HK-2 (cell line): ENCODE data around the gene STX2.
"Not testable (repeated sequence)": the region's sequence is repeated elsewhere in the genome, so short reads cannot be mapped to it uniquely, and the experiment has no call there.

Source experiments
- DNase-seq: peaks from one replicate; pipeline ENCODE4 v3.0.0-alpha.2; 2018; ENCODE audit not compliant: unreplicated experiment

Gene STX2

DNA sequence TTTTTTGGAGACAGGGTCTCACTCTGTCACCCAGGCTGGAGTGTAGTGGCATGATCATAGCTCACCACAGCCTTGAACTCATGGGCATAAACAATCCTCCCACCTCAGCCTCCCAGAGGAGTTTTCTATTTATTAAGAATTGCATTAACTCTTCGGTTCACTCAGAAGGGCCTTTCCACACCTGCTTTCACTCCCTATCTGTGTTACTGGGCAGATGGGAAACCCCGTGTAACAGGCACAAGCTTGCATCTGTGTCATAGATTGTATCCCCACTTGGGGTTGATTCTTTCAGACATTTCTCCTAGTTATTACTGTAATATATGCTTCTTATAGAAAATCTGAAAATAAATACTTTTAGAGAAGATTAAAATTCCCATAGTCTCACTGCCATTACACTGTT lies 38.7 kb downstream of the STX2 start:
- DNase-seq, result no peak

DNA sequence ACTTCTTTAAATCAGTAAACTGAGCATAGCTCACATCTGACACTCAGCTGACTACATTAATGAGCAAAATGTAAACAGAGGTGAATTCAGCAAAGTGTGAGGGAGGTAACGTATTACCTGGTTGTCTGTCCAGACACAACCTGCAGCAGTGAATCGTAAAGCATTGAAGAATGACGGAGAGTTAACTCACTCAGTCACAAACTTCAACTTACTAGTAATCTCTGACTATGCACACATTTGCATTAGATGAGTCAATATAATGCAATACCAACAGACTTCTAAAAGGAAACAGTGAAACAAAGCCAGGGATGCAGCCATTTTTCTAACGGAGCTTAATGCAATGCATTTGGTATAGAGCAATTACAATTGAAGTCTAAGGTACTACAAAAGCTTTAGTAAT lies 40.0 kb downstream of the STX2 start:
- no peak for DNase-seq

DNA sequence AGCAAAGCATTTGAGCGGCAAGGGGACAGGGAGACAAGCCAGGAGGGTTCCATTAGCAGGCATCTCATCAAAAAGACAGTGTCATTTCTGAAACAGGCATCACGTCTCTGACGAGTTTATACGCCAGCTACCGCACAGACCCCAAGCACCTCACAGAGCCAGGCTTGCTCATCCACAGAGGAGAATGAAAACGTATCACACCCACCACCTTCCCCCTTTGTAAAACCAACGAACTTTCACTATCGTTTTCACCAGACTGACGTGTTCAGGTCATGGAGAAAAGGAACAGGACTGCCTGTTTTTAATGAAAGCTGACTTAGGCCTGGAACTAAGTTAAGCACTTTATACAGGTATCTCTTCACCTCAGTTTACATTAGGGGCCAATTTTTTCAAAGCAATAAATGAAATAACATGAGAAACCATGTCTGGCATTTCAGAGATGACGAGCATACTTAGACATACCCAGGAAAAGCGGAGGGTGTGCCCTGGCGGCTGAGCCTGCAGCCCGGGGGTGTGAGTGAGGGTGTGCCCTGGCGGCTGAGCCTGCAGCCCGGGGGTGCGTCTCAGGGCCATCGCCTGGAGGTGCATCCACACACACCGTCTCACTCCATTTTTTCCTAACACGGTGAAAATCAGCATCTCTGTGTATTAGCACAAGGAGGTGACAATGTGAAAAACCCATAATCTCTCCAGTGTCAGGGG lies 41.9 kb downstream of the STX2 start:
- DNase-seq, result no peak

DNA sequence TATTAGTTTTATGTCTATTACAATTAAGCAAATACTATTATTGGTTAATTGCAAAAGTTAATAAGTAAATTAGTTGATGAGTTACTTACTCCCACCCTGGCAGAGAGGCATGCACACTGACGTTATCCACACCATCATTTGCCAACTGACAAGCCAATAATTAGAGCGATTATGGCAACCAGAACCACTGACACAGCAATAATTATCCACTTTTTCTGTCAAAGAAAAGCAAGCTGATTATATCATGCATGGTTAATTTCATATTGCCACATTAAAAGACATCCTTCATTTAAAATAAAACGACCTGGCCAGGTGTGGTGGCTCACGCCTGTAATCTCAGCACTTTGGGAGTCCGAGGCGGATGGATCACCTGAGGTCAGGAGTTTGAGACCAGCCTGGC lies 43.1 kb downstream of the STX2 start:
- DNase-seq, result no peak

DNA sequence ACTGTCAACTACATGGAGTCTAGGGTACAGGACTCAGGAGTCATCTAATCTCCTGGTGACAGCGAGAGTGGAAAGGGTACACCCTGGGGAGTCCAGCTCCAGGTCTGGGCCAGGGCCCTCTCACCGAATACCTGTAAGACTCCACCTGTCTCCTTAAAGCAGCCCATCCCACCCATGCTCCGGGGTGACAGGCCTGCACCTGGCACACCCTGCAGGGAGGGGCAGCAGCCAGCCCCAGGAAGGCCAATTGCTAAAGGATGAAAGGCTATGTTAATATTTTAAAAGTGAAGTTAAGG lies 45.5 kb downstream of the STX2 start:
- no peak for DNase-seq

DNA sequence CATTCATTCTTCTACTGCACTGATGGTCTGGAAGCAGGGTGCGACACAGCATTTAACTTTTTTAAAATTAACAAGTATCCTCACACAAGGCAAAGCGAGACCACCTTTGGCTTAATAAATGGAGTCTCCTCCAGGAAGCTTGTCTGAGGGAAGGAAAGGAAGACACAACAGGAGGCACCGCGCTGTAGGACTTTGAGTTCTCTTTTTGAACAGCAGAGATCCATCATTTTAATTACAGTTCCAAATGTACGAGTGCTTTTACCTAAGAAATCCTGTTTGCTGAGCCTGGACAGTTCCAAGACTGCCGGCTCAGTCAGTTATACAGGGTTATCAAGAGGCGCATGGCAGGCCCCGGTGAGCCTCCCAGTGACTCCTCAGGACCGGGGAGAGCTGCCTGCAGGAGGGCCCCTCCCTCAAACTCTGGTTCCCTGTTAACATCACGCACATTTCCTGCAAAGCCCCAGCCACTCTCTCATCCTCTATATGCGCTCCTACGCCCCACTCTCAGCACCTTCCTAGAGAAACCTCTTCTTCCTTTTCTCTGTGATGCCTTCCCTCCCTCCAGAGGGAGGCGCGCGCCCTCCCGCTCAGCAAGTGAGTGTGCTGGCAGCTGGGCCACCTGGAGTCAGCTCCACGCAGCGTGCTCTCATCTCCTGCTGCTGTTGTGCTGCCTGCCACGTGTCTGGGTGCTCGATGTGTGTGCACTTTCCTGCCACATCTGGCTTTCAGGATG lies 46.1 kb downstream of the STX2 start:
- no peak for DNase-seq

DNA sequence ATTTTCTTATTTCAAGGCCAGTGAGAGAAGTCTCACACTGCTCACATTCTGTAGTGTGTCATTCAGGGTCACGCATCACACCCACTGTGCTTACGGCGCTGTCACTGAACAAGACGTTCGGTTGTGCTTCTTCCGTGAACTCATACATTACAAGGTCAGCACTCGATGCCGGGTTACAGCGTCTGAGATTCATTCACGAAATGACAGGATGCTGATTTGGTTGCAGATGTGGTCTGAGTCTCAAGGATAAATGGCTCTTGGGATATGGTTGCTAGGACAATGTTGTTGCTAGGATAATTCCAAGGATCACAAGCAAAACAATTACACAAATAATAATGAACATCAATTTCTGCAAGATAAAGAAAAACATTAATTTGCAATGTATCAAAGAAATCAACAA lies 47.4 kb downstream of the STX2 start:
- no peak for DNase-seq

DNA sequence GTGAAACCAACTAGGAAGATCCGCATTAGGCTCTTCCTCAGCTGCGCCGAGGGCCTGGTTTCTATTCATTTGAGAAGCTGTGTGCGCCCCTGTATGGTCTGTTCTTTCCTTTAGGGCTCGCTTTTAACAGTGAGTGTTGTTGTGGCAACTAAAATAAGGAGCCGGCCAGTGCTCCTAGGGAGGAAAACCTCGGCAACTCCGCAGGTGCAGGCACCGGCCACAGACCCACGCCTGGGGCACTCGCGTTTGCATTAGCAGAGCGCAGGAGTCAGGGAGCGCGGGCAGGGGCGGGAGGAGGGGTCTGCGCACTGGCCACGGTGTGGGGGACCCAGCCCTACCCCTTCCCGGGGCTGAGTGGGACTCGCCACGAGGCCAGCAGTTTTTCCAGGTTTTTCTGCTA lies 50.5 kb downstream of the STX2 start:
- no peak for DNase-seq

DNA sequence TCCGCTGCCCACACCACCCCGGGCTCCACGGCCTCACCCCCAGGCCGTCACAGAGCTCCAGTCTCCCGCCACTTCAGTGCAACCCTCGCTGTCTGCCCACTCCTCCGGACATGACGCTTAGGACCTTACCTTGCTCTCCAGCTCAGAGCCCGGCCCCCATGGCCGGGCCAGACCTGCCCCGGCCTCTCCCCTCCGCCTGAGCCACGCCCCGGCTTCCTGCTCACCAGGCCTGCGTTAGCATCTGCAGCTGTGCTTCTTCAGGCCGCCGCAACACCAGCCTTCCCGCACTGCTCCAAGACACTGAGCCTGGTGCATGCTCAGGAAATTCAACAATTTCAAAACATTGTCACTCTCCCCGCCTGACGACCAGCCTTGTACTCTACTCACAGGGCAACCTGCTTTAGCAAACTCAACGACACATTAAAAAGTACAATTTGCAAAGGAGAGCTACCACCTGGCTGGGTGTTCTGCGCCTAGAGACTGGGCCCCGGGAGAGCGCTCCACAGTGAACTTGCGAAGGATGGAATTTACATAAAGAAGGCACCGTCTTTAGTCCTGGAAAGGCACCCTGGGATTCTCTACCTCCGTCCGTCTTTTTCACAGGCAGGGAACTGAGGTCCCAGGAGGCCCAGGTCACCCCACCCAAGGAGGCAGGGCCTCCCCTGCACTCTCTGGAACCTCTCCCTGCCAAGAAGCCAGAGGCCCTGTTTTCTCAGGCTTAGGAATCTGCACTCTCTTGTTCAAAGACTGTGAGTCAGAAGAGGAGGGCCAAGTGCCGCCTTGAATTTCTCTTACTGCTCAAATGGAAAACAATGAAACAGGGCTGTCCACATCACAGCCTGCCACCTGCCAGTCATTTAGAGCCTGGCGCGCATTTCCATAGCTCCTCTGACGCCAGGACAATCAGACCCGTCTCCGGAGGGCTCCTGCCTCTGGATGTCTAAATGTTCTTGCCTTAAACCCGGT lies 51.3 kb downstream of the STX2 start:
- DNase-seq, result no peak

DNA sequence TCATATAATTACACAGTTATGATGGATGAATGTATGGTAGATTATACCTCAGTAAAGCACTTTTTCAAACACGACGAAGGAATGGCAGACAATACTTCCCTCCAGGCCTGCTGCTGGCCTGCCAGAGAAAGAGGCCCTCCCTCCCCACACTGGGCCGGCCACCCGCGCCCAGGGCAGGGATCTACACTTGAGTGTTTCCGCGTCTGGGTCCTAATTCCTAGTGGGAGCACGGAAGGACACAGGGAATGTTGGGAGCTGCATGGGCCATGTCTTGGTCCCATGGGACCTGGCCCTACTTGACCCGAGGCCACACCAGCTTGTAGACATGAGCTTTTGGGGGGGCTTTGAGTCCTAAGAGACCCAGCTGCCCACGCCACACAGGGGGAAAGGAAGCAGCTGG lies 52.0 kb downstream of the STX2 start:
- no peak for DNase-seq

DNA sequence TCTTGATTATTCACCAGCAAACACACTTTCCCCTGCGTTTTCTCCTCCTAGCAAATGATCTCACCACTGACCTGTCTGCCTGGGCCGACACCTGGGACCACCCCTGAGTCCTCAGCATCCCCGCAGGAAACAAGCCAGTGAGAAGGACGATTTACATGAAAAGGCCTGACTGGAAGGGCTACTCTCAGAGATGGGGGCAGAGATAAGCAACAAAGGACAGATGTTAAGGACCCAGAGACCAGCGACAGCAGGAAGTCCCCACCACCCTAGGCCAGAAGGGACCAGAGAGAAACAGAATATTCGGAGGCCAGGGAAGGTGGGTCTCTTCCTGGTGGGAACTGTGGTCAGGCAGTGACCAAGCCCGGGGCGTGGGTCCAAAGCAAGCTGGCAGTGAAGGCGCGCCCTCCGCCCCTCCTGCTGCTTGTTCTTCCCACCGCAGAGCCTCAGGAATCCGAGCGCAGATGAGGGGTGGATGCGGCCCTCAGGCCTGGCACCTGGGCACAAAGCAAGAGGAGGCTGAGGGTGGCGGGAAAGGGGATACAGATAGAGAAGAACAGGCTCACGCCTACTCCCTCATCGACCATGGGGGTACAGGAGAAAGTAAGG lies 55.8 kb downstream of the STX2 start:
- DNase-seq, result no peak

DNA sequence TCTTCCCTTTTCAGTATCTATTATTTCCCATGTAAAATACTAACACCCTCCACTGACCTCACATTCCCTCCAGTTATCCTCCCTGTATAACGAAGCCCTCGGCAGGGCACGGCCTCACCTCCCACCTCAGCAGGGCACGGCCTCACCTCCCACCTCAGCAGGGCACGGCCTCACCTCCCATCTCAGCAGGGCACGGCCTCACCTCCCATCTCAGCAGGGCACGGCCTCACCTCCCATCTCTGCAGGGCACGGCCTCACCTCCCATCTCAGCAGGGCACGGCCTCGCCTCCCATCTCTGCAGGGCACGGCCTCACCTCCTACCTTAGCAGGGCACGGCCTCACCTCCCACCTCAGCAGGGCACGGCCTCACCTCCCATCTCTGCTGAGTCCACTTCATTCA lies 56.8 kb downstream of the STX2 start:
- not testable (repeated sequence) for DNase-seq

DNA sequence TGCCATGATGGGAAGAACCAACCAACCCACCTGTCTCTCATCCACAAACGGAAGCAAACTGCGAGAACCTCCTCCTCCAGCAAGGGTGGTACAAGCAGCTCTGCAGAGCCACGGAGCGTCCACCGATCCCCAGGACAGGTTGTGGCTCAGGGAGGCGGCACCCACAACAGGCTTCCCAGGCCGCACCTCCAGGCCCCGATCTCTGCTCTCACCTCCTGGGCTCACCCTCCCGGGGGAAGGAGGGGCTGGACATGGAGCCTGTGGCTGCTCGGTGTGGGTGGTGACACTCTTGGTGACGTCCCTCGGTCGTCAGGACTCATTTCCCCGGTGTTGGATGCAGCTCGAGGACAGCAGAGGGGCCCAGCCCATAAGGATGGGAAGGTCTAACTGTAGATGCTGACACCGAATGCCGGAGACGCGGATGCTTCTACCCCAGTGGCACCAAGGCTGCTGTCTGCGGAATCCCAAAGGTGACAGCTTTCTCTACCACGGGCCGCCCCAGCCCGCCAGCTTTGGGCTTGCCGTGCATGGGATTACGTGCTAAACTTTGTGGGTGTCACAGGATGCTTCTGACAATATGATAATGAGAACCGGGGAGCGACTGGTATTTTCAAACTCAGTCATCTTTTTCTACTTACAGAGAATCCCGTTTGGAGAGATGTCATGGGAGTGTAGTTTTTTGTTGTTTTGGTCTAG lies 58.0 kb downstream of the STX2 start:
- DNase-seq, result no peak

DNA sequence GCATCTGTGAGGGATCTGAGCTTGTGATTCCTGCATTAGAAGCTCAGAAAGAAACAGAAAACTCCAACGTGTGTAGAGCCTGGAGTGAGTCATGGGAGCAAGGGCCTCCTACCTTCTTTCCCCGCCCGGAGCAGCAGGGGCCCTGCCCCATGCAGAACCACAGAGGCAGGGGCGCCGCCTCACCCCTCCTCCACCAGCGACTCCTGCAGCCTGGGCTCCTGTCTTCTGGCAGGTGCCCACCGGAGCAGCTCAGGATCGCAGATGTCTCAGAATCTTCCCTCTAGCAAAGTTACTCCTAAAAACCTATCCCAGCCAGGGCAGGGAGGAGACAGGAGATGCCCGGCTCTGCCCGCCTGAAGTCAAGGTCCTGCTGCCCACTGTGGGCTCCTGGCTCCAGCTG lies 58.7 kb downstream of the STX2 start:
- DNase-seq, result no peak

DNA sequence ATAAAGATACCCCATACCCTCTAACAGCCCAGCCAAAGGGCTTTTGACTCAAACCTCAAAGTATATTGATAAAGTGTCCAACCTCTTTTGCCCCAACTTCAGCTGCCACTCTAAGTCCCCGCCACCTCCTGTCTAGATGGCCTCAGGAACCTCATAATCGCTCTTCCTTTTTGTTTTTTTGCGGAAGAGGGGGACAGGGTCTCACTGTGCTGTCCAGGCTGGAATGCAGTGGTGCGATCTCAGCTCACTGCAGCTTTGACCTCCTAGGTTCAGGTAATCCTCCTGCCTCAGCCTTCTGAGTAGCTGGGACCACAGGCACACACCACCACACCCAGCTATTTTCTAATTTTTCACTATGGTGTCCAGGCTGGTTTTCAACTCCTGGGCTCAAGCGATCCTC lies 60.3 kb downstream of the STX2 start:
- DNase-seq, result no peak

DNA sequence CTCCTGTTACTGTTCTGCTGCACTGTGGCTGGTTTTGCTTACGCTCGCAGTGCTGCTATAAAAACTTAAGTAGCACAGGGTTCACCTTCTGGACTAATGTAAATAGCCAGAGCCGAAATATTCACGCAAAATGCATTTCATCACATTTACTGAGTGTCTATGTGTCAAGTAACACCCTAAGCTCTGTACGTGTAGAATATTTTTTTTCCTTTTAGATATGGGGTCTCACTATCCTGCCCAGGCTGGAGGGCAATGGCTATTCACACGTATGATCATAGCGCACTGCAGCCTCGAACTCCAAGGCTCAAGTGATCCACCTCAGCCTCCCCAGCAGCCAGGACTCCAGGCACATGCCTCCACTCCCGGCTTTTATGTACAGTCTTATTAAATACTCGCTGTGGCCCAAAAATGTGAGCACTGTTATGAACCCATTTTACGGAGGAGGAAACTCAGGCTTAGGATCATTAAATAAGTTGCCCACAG lies 62.2 kb downstream of the STX2 start:
- no peak for DNase-seq

DNA sequence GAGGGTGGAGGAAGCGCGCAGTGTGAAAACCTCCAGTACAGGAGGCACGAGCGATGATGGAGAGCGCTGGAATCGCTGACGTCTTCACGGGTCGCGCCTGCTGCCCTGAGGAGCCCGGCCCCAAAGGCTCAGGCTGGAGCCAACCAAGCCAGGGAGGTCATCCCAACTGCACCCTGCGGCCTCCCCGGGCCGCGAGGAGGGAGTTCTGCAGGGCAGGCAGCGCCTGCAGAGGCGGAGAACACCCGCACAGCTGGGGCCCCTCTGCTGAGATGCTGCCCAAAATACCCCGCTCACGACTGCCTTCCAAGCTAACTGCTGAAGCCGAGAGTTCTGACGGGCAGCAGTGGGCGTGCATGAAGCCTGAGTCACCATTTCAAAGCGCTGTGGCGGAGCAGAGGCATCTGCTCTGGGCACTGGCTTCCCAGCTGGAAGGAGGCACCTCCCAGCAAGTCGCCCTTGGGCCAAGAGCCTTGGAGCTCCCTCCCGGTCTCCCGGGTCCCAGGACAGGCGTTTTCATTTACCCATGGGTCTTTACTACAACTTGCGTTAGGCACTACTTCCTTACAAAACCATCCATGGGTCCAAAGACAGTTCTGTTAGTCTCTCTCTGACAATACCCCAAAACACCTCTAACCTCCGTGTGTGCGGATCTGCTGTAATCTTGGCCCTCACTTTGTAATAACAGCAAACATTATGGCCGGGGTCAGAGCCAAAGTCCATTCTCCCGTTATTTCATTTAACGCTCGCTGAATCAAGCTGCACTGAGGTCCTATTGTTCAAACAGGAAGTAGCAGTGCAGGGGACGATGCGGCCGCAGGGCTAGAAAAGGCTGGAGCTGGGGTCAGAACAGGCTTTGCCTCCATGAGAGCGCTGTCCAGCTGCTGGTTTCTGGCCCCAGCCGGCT lies 62.8 kb downstream of the STX2 start:
- DNase-seq, result peak; percentile 75

DNA sequence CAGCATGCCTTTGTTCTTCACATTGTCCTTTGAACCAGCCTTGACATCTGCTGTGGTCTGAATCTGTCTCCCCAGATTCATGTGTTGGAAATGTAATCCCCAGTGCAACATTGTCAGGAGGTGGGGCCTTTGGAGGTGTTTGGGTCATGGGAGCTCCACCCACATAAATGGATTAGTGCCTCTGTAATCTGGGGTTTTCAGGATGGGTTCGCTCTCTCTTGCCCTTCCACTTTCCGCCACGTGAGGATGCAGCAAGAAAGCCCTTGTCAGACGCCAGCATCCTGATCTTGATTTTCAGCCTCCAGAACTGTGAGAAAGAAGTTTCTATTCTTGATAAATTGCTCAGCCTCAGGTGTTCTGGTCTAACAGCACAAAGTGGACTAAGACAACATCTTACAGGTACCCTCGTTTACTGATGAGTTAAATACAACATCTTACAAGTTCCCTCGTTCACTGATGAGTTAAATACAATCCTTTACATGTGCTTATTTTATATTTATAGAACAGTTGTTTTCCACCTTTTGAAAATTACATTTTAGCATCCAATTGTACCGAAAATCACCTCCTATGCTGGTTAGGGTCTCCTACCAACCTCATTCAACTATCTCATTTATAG lies 68.5 kb downstream of the STX2 start:
- no peak for DNase-seq

DNA sequence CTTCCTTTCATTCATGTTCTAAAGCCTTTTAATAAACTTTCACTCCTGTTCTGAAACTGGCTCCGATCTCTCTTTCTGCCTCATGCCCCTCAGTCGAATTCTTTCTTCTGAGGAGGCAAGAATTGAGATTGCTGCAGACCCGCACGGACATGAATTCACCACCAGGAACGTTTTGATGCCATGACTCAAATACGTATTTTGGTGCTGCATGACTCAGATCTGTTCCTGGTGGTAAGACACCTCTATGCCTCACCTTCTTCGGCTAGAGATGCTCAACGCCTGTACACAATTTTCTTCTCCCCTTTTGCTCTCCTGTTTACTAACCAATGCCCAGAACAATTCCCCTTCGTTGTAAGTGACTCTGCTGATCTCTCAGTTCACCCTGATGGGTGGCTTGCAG lies 70.9 kb downstream of the STX2 start:
- no peak for DNase-seq

DNA sequence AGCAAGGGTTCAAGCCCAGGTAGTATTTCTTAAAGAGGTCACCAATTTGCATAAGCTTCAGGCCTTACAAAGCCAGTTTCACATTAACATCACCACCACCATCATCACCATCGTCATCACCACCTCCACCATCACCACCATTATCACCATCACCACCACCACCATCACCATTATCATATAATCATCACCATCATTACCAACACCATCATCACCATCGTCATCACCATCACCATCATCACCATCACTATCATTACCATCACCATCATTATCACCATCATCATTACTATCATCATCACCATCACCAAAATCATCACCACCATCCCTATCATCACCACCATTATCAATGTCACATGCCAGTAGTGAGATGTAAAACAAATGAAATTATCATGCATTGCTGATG lies 72.6 kb downstream of the STX2 start:
- DNase-seq, result no peak
